Esophagus squamous epithelium (tissue), 5 donors: ENCODE data around the gene ANGPTL2. TPM values are rescaled to one million over a fixed set of nuclear protein-coding genes. Genes with fewer than 3 reads are reported as not detected.

ENCODE experiments used
- DNase-seq: peaks from one replicate; lab custom pipeline; 2025; lab: John Stamatoyannopoulos, UW
- H3K27ac ChIP-seq, 4 donors: fragments of 200-600 bp; sonication (generic); one replicate each; pipeline ENCODE4 v1.5.1; 2016 to 2019; ENCODE audit warnings: mild to moderate bottlenecking in 1 of 4
- H3K27me3 ChIP-seq, 4 donors: fragments of 200-600 bp; sonication (generic); 1 replicate in 3 of 4; 2 replicates in 1 of 4; pipeline versions ENCODE4 v1.5.1 to v1.6.0; 2017 to 2021; ENCODE audit warnings: antibody characterized with exemption in 1 of 4
- H3K36me3 ChIP-seq, 3 donors: fragments of 200-600 bp; sonication (generic); one replicate each; pipeline ENCODE4 v1.5.1; 2016 to 2019
- H3K4me1 ChIP-seq, 3 donors: fragments of 200-600 bp; sonication (generic); one replicate each; pipeline ENCODE4 v1.5.1; 2017 to 2019
- H3K4me3 ChIP-seq, 4 donors: fragments of 200-600 bp; sonication (generic); 1 replicate in 3 of 4; 2 replicates in 1 of 4; pipeline ENCODE4 v1.5.1; 2016 to 2019; ENCODE audit warnings: mild to moderate bottlenecking in 2 of 4, moderate library complexity in 1 of 4
- H3K9me3 ChIP-seq, 3 donors: fragments of 200-600 bp; sonication (generic); one replicate each; pipeline ENCODE4 v1.5.1; 2016 to 2019
- POLR2A ChIP-seq, 4 donors: fragments of 450-650 bp; IDR thresholded peaks; one replicate each; pipeline ENCODE4 v1.6.1; 2017; ENCODE audit warnings: antibody characterized with exemption in 4 of 4, mild to moderate bottlenecking in 4 of 4, moderate library complexity in 3 of 4
- WGBS, 2 donors: methylation state at CpG; one replicate each; pipeline ENCODE4 v1.1.5; 2018; 5-methylcytosine and 5-hydroxymethylcytosine counted together
- intact Hi-C: fragments of 100-400 bp; cut with DNase I; formaldehyde crosslinking; loops from one replicate; pipeline ENCODE4 v1.15.0; 2022
- total RNA-seq, 4 donors: library from RNA; depleted of rRNA; stranded (reverse); fragments of >200 nt; gene quantifications; one replicate each; pipeline ENCODE4 v1.1.0, GENCODE V29; 2016
- TF ChIP-seq, protein P1 (sequence below), 6 experiments: fragments of 450-650 bp in 4 of 6; fragments of 200-600 bp in 2 of 6; sonication (generic) in 2 of 6; IDR thresholded peaks; one replicate each; pipeline ENCODE4 v1.5.1; 2016 to 2019; ENCODE audit warnings: antibody characterized with exemption in 6 of 6, mild to moderate bottlenecking in 4 of 6, moderate library complexity in 4 of 6
- donor health status: DM: yes; HTN: yes; CAD: no.

The ANGPTL2 gene
- total RNA-seq, 4 donors from 2014 or later: 2.4 to 24.6 (median 7.6) TPM

GRCh38 chr9:127049044-127049443 lies 73.4 kb downstream of the ANGPTL2 start:
- no peak for DNase-seq
- H3K4me1 ChIP-seq: peaks cover 12 to 44% (median 28%) of the 10 kb centered on the region in 3 donors

GRCh38 chr9:127047971-127048370 lies 74.5 kb downstream of the ANGPTL2 start:
- peak overlapping the region in 3 of 4 donors; percentile 57 to 72 (median 61) for H3K27ac ChIP-seq
- no peaks in the 10 kb centered on the region for H3K36me3 ChIP-seq
- 96 to 98% methylated on average over 3 of the region's 3 CpGs for WGBS, 2 donors
- TF ChIP-seq POLR2A (IDR thresholded peaks at IDR 0.05): no peak
- TF ChIP-seq, protein P1, sequence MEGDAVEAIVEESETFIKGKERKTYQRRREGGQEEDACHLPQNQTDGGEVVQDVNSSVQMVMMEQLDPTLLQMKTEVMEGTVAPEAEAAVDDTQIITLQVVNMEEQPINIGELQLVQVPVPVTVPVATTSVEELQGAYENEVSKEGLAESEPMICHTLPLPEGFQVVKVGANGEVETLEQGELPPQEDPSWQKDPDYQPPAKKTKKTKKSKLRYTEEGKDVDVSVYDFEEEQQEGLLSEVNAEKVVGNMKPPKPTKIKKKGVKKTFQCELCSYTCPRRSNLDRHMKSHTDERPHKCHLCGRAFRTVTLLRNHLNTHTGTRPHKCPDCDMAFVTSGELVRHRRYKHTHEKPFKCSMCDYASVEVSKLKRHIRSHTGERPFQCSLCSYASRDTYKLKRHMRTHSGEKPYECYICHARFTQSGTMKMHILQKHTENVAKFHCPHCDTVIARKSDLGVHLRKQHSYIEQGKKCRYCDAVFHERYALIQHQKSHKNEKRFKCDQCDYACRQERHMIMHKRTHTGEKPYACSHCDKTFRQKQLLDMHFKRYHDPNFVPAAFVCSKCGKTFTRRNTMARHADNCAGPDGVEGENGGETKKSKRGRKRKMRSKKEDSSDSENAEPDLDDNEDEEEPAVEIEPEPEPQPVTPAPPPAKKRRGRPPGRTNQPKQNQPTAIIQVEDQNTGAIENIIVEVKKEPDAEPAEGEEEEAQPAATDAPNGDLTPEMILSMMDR (IDR thresholded peaks at IDR 0.05): no peak
- intact Hi-C loops: no loop called here
- H3K4me3 ChIP-seq: no peak overlapping the region
- no peaks in the 10 kb centered on the region for H3K9me3 ChIP-seq
- peaks cover 12 to 33% (median 18%) of the 10 kb centered on the region in 3 donors for H3K4me1 ChIP-seq
- H3K27me3 ChIP-seq: no peaks in the 10 kb centered on the region
- no peak for DNase-seq

More at GRCh38 chr9:127049044-127049443, 73.4 kb downstream of the ANGPTL2 start:
- H3K4me3 ChIP-seq: peak overlapping the region in 1 of 4 donors; percentile 24
- 26 to 34% methylated on average over 4 of the region's 4 CpGs for WGBS, 2 donors
- peak overlapping the region; percentile 25 to 72 (median 62) for H3K27ac ChIP-seq
- H3K27me3 ChIP-seq: no peaks in the 10 kb centered on the region
- intact Hi-C loops: no loop called here
- no peaks in the 10 kb centered on the region for H3K9me3 ChIP-seq
- H3K36me3 ChIP-seq: no peaks in the 10 kb centered on the region
- no peak for TF ChIP-seq POLR2A (IDR thresholded peaks at IDR 0.05)
- TF ChIP-seq, protein P1 (IDR thresholded peaks at IDR 0.05): peak; percentile 16 to 76 (median 59)

DNA sequence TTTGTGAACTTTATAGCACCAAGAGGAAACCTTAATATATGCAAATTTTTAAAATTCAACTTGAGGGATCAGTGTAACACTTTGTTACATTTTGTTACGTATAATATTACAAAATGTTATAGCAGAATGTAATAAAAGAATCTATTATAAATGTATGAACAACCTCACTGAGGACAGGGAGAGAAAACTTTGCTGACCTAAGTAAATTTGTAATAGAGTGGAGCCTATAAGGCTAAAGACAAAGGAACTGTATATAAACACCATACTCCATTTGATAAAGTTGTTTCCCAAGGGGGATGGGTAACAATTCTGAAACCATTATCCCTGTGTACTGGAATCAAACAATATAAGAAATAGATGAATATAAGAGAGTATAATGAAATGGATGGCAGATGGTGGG lies 77.3 kb downstream of the ANGPTL2 start:
- Histone ChIP-seq H3K4me1 (peaks cover 12 to 22% (median 15%) of the 10 kb centered on the region in 3 donors), H3K9me3 (no peaks in the 10 kb centered on the region), H3K27me3 (no peaks in the 10 kb centered on the region), H3K4me3 (no peak overlapping the region), H3K36me3 (no peaks in the 10 kb centered on the region), H3K27ac (no peak overlapping the region)
- no peak for TF ChIP-seq POLR2A (IDR thresholded peaks at IDR 0.05)
- TF ChIP-seq, protein P1 (IDR thresholded peaks at IDR 0.05): no peak
- intact Hi-C loops: no loop called here
- no peak for DNase-seq
- WGBS, 2 donors: 97% methylated on average over 1 of the region's 1 CpG

DNA sequence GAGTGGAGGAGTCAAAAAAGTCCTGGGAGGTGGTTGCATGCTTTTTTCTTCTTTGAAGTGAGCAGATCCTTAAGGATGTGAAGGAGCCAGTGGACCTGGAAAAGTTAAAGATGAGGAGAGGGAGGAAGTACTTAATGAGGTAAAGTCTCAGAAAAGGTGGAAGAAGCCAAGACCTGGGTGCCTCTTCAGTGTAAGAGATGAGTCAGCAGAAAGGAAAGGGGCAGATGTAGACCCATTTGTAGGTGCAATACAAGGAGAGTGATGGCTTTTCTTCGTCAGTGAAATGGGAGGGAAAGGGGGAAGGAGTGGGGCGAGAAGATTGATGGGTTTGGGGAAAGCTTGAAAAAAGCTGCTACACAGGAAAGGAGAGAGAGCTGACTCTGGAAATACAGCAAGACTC lies 82.9 kb downstream of the ANGPTL2 start:
- 82 to 96% methylated on average over 2 of the region's 2 CpGs for WGBS, 2 donors
- H3K9me3 ChIP-seq: no peaks in the 10 kb centered on the region
- H3K4me1 ChIP-seq: peaks cover 0 to 10% (median 0%) of the 10 kb centered on the region in 3 donors
- TF ChIP-seq, protein P1 (IDR thresholded peaks at IDR 0.05): no peak
- TF ChIP-seq POLR2A (IDR thresholded peaks at IDR 0.05): no peak
- intact Hi-C loops: no loop called here
- no peak for DNase-seq
- no peaks in the 10 kb centered on the region for H3K27me3 ChIP-seq
- H3K36me3 ChIP-seq: no peaks in the 10 kb centered on the region
- no peak overlapping the region for H3K27ac ChIP-seq
- H3K4me3 ChIP-seq: no peak overlapping the region

DNA sequence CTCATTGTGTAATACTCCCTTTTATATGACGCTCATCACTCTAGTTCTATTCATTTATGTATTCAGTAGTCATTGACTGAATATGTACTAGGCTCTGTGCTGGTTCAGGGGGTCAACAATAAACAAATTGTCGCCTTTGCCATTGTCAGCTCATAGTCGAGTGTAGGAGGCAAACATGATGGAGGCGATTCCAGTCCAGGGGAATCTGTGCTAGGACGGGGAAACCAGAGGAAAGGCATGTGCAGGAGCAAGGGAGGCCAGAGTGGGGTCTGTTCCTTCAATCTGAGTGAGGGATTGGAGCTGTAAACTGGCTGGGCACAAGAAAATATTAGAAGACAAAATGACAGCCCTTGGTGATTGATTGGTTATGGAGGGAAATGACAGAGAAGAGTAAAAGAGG lies 83.9 kb downstream of the ANGPTL2 start:
- Histone ChIP-seq H3K27me3 (no peaks in the 10 kb centered on the region), H3K9me3 (no peaks in the 10 kb centered on the region), H3K36me3 (no peaks in the 10 kb centered on the region), H3K4me1 (peaks cover 0 to 17% (median 0%) of the 10 kb centered on the region in 3 donors), H3K27ac (no peak overlapping the region), H3K4me3 (no peak overlapping the region)
- TF ChIP-seq POLR2A (IDR thresholded peaks at IDR 0.05): no peak
- TF ChIP-seq, protein P1 (IDR thresholded peaks at IDR 0.05): no peak
- 86 to 89% methylated on average over 5 of the region's 5 CpGs for whole genome bisulfite sequencing, 2 donors
- DNase-seq: no peak
- intact Hi-C loops: no loop called here

Other genes with a start within 250 kb of the ANGPTL2 start
- gene RALGPS1, start 207.9 kb downstream of the ANGPTL2 start, total RNA-seq: 10 to 100 TPM in 2 of 4 donors, 1 to 10 TPM in 2; 3.0 to 16.4 (median 10.6) TPM
- 10 to 100 TPM in 1 of 4 donors, 1 to 10 TPM in 3; 1.1 to 22.9 (median 8.2) TPM for gene GARNL3, start 142.1 kb upstream of the ANGPTL2 start, total RNA-seq